Measurements from ENCODE around the gene UCHL3.

GRCh38 chr13:75583091-75583490 lies 33.5 kb downstream of the UCHL3 start:
- TF ChIP-seq, protein P1, sequence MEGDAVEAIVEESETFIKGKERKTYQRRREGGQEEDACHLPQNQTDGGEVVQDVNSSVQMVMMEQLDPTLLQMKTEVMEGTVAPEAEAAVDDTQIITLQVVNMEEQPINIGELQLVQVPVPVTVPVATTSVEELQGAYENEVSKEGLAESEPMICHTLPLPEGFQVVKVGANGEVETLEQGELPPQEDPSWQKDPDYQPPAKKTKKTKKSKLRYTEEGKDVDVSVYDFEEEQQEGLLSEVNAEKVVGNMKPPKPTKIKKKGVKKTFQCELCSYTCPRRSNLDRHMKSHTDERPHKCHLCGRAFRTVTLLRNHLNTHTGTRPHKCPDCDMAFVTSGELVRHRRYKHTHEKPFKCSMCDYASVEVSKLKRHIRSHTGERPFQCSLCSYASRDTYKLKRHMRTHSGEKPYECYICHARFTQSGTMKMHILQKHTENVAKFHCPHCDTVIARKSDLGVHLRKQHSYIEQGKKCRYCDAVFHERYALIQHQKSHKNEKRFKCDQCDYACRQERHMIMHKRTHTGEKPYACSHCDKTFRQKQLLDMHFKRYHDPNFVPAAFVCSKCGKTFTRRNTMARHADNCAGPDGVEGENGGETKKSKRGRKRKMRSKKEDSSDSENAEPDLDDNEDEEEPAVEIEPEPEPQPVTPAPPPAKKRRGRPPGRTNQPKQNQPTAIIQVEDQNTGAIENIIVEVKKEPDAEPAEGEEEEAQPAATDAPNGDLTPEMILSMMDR (optimal IDR thresholded peaks at IDR 0.05 in 1 of 3, IDR thresholded peaks at IDR 0.05 in 1 of 3, conservative IDR thresholded peaks at IDR 0.05 in 1 of 3; ENCODE audit: extremely low read depth in 1 of 3, insufficient read depth in 2 of 3, low read length in 3 of 3), result no peak
- no peak for TF ChIP-seq EZH2 (IDR thresholded peaks at IDR 0.05; ENCODE audit: low read length)

Measured in keratinocyte (primary cell).